Measurements from ENCODE around the gene PPEF1.
"Not testable (repeated sequence)": the region's sequence is repeated elsewhere in the genome, so short reads cannot be mapped to it uniquely, and the experiment has no call there.

Gene PPEF1

GRCh38 chrX:18825375-18825774, 117.9 kb downstream of the PPEF1 start:
- no peak overlapping the region for H3K27ac ChIP-seq
- no peak for TF ChIP-seq CTCF (conservative IDR thresholded peaks at IDR 0.05; ENCODE audit: low read depth)
- CTCF ChIA-PET: no interaction called here
- POLR2A ChIA-PET (ENCODE audit: low non-redundant PET): no interaction called here
- no peak for DNase-seq (ENCODE audit: low spot score)

GRCh38 chrX:18828832-18829404, 121.5 kb downstream of the PPEF1 start:
- no peak for TF ChIP-seq CTCF (conservative IDR thresholded peaks at IDR 0.05; ENCODE audit: low read depth)
- POLR2A ChIA-PET (ENCODE audit: low non-redundant PET): no interaction called here
- H3K27ac ChIP-seq: no peak overlapping the region
- DNase-seq (ENCODE audit: low spot score): peak; percentile 0
- CTCF ChIA-PET: no interaction called here

GRCh38 chrX:18833071-18833731, 125.8 kb downstream of the PPEF1 start:
- CTCF ChIA-PET: no interaction called here
- POLR2A ChIA-PET (ENCODE audit: low non-redundant PET): no interaction called here
- no peak for TF ChIP-seq CTCF (conservative IDR thresholded peaks at IDR 0.05; ENCODE audit: low read depth)
- no peak for DNase-seq (ENCODE audit: low spot score)
- no peak overlapping the region for H3K27ac ChIP-seq

GRCh38 chrX:18847901-18848300, 140.5 kb downstream of the PPEF1 start:
- CTCF ChIA-PET; DNase-seq (ENCODE audit: low spot score); POLR2A ChIA-PET (ENCODE audit: low non-redundant PET); H3K27ac ChIP-seq: not testable (repeated sequence)

GRCh38 chrX:18855919-18856644, 148.6 kb downstream of the PPEF1 start:
- POLR2A ChIA-PET (ENCODE audit: low non-redundant PET): no interaction called here
- no peak for TF ChIP-seq CTCF (conservative IDR thresholded peaks at IDR 0.05; ENCODE audit: low read depth)
- no peak overlapping the region for H3K27ac ChIP-seq
- DNase-seq (ENCODE audit: low spot score): no peak
- CTCF ChIA-PET: interaction anchor here (0.6 kb wide), 1 partner anchor 34 kb away, joined by 4 read pairs; no protein-coding TSS in a partner anchor

GRCh38 chrX:18856645-18856997, 149.2 kb downstream of the PPEF1 start:
- no peak overlapping the region for H3K27ac ChIP-seq
- no peak for DNase-seq (ENCODE audit: low spot score)
- ChIA-PET POLR2A (ENCODE audit: low non-redundant PET) (no interaction called here), CTCF (no interaction called here)
- no peak for TF ChIP-seq CTCF (conservative IDR thresholded peaks at IDR 0.05; ENCODE audit: low read depth)

- POLR2A ChIA-PET (ENCODE audit: low non-redundant PET): interaction anchor here (0.5 kb wide), 1 partner anchor 81 kb away, joined by 3 read pairs; no protein-coding TSS in a partner anchor
- no peak for DNase-seq (ENCODE audit: low spot score)
- TF ChIP-seq CTCF (conservative IDR thresholded peaks at IDR 0.05; ENCODE audit: low read depth): no peak
- no peak overlapping the region for H3K27ac ChIP-seq
- CTCF ChIA-PET: no interaction called here
These were observed 154.1 kb downstream of the PPEF1 start for GRCh38 chrX:18861511-18861910.
